ENCODE data around the gene RNF41. TPM values are rescaled to one million over a fixed set of nuclear protein-coding genes. Genes with fewer than 3 reads are reported as not detected.
A peak's percentile ranks its signal among the peaks of the same experiment; 100 is the strongest.
"Not testable (repeated sequence)": the region's sequence is repeated elsewhere in the genome, so short reads cannot be mapped to it uniquely, and the experiment has no call there.

RNF41 gene
- total and polyA plus RNA-seq, 5 donors from 2014 or later: 33.7 to 45.8 (median 45.0) TPM

GRCh38 chr12:56196818-56197550 is 24.7 kb downstream of the RNF41 start:
- not testable (repeated sequence) for H3K27ac ChIP-seq (ENCODE audit: insufficient read depth, low read length, poor library complexity, severe bottlenecking); H3K4me3 ChIP-seq (ENCODE audit: low read depth, low read length); H3K36me3 Mint-ChIP-seq; H3K36me3 ChIP-seq (ENCODE audit: control insufficient read depth, insufficient read depth, low read length); H3K9me3 Mint-ChIP-seq; H3K9me3 ChIP-seq (ENCODE audit: control insufficient read depth in 2 of 2, low read length in 2 of 2); H3K27me3 Mint-ChIP-seq; H3K27me3 ChIP-seq (ENCODE audit: control insufficient read depth, insufficient read depth, low read length); H3K4me3 Mint-ChIP-seq; H3K4me1 ChIP-seq (ENCODE audit: control insufficient read depth, insufficient read depth, low read length, poor library complexity, severe bottlenecking); DNase-seq; ATAC-seq (ENCODE audit: low read depth in 2 of 2); H3K27ac Mint-ChIP-seq
- peaks cover 9 to 16% (median 11%) of the 10 kb centered on the region in 4 donors for H3K4me1 Mint-ChIP-seq

DNA sequence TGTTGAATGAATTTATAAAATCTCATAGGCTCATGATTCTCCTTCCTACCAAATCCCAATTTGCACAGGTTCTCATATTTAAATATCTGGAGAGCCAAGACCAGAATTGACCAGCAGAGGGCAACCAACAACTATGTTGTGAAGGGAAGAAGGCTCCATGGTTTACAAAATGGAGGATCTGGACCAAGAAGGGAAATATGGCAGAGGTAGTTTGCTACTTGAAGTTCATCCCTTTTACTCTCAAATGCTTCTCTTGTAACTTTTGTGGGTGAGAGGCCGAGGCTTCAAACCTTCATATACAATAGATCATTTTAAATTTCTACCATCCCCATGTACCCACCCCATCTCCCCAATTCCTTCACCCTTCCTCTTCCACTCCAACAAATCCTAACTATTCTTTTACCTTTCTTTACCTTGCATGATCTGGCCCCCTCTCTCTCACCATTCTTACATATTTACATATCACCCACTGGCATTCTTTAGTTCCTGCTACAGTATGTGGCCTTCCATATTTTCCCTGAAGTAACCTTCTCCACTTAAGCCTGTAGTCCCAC is 28.6 kb downstream of the RNF41 start:
- peaks cover 15% of the 10 kb centered on the region for H3K27me3 Mint-ChIP-seq
- H3K27ac Mint-ChIP-seq: peak overlapping the region in 2 of 3 donors; percentile 26 to 81
- H3K36me3 Mint-ChIP-seq: peaks cover 4% of the 10 kb centered on the region
- H3K9me3 ChIP-seq (ENCODE audit: control insufficient read depth in 2 of 2, low read length in 2 of 2): no peaks in the 10 kb centered on the region
- no peak overlapping the region for H3K4me3 ChIP-seq (ENCODE audit: low read depth, low read length)
- H3K27ac ChIP-seq (ENCODE audit: insufficient read depth, low read length, poor library complexity, severe bottlenecking): no peak overlapping the region
- peaks cover 17 to 41% (median 21%) of the 10 kb centered on the region in 4 donors for H3K4me1 Mint-ChIP-seq
- H3K27me3 ChIP-seq (ENCODE audit: control insufficient read depth, insufficient read depth, low read length): no peaks in the 10 kb centered on the region
- peak overlapping the region in 3 of 4 donors; percentile 56 to 94 (median 70) for H3K4me3 Mint-ChIP-seq
- DNase-seq: peak; percentile 62 to 88 (median 76)
- no peak for ATAC-seq (ENCODE audit: low read depth in 2 of 2)
- no peaks in the 10 kb centered on the region for H3K36me3 ChIP-seq (ENCODE audit: control insufficient read depth, insufficient read depth, low read length)
- peaks cover 0 to 1% (median 0%) of the 10 kb centered on the region in 7 donors for H3K9me3 Mint-ChIP-seq
- H3K4me1 ChIP-seq (ENCODE audit: control insufficient read depth, insufficient read depth, low read length, poor library complexity, severe bottlenecking): peaks cover 21% of the 10 kb centered on the region

DNA sequence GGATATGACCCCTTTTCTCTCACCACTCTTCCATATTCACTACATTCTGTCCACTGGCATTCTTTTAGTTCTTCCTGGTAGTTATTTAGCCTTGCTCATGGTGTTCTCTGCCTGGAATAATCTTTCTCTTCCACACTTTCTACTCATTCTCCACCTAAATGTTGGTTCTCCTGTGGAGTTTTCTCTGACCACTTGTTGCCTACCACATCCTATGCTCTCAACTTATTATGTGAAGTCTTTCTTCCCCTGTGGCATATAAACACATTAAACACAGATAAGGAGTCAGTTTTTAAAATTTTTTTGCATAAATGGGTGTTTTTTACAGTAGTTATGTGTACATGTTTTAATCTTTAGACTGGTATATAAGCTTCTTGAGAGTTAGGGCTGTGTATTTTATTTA is 29.1 kb downstream of the RNF41 start:
- Mint-ChIP-seq H3K4me1 (peaks cover 22 to 46% (median 26%) of the 10 kb centered on the region in 4 donors), H3K36me3 (peaks cover 4% of the 10 kb centered on the region), H3K4me3 (peak overlapping the region in 3 of 4 donors; percentile 56 to 94 (median 70)), H3K9me3 (peaks cover 0 to 1% (median 0%) of the 10 kb centered on the region in 7 donors), H3K27ac (peak overlapping the region in 2 of 3 donors; percentile 26 to 81), H3K27me3 (peaks cover 16% of the 10 kb centered on the region)
- H3K36me3 ChIP-seq (ENCODE audit: control insufficient read depth, insufficient read depth, low read length): no peaks in the 10 kb centered on the region
- ATAC-seq (ENCODE audit: low read depth in 2 of 2) (no peak), DNase-seq (no peak)
- peaks cover 26% of the 10 kb centered on the region for H3K4me1 ChIP-seq (ENCODE audit: control insufficient read depth, insufficient read depth, low read length, poor library complexity, severe bottlenecking)
- no peak overlapping the region for H3K4me3 ChIP-seq (ENCODE audit: low read depth, low read length)
- no peaks in the 10 kb centered on the region for H3K27me3 ChIP-seq (ENCODE audit: control insufficient read depth, insufficient read depth, low read length)
- H3K27ac ChIP-seq (ENCODE audit: insufficient read depth, low read length, poor library complexity, severe bottlenecking): no peak overlapping the region
- H3K9me3 ChIP-seq (ENCODE audit: control insufficient read depth in 2 of 2, low read length in 2 of 2): no peaks in the 10 kb centered on the region

- Mint-ChIP-seq H3K4me1 (peaks cover 30 to 60% (median 37%) of the 10 kb centered on the region in 4 donors), H3K36me3 (peaks cover 6% of the 10 kb centered on the region), H3K27me3 (peaks cover 16% of the 10 kb centered on the region), H3K27ac (peak overlapping the region; percentile 97 to 99 (median 99)), H3K9me3 (peaks cover 0 to 1% (median 0%) of the 10 kb centered on the region in 7 donors), H3K4me3 (peak overlapping the region; percentile 95 to 99 (median 96))
- DNase-seq: no peak
- H3K27me3 ChIP-seq (ENCODE audit: control insufficient read depth, insufficient read depth, low read length): no peaks in the 10 kb centered on the region
- no peak for ATAC-seq (ENCODE audit: low read depth in 2 of 2)
- peaks cover 11% of the 10 kb centered on the region for H3K36me3 ChIP-seq (ENCODE audit: control insufficient read depth, insufficient read depth, low read length)
- peak overlapping the region; percentile 71 for H3K4me3 ChIP-seq (ENCODE audit: low read depth, low read length)
- H3K9me3 ChIP-seq (ENCODE audit: control insufficient read depth in 2 of 2, low read length in 2 of 2): no peaks in the 10 kb centered on the region
- peaks cover 32% of the 10 kb centered on the region for H3K4me1 ChIP-seq (ENCODE audit: control insufficient read depth, insufficient read depth, low read length, poor library complexity, severe bottlenecking)
- H3K27ac ChIP-seq (ENCODE audit: insufficient read depth, low read length, poor library complexity, severe bottlenecking): peak overlapping the region; percentile 86
Measured at GRCh38 chr12:56190695-56191155, 31.0 kb downstream of the RNF41 start.

DNA sequence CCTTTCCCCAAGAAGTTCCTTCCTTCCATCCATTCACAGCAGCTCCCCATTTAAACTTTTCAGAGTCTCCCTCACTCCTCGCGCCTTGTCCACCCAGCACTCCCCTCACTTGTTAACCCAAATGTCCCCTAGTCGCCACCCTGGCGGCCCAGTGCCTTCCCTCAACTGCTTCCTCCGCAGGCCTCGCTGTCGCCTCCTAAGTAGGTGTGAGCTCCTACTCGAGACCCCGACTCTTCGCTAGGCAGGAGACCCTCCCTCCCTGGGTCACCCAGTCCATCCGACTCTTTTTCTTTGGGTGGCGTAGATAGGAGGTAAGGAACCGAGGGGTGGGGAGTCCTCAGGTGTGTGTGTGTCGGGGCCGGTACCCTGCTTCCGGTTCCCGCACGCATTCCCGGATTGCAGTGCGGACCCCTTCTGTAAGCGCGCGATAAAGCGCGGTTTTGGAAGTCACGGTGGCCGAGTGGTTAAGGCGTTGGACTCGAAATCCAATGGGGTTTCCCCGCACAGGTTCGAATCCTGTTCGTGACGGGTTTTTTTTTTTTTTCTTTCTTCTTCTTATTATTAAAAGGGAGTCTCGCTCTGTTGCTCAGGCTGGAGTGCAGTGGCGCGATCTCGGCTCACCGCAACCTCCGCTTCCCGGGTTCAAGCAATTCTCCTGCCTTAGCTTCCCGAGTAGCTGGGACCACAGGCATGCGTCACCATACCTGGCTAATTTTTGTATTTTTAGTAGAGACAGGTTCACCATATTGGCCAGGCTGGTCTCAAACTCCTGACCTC is 31.6 kb downstream of the RNF41 start:
- Histone ChIP-seq H3K4me3 (ENCODE audit: low read depth, low read length) (peak overlapping the region; percentile 71), H3K27ac (ENCODE audit: insufficient read depth, low read length, poor library complexity, severe bottlenecking) (peak overlapping the region; percentile 86), H3K4me1 (ENCODE audit: control insufficient read depth, insufficient read depth, low read length, poor library complexity, severe bottlenecking) (peaks cover 32% of the 10 kb centered on the region), H3K9me3 (ENCODE audit: control insufficient read depth in 2 of 2, low read length in 2 of 2) (no peaks in the 10 kb centered on the region), H3K36me3 (ENCODE audit: control insufficient read depth, insufficient read depth, low read length) (peaks cover 15% of the 10 kb centered on the region), H3K27me3 (ENCODE audit: control insufficient read depth, insufficient read depth, low read length) (no peaks in the 10 kb centered on the region)
- H3K9me3 Mint-ChIP-seq: peaks cover 0 to 1% (median 0%) of the 10 kb centered on the region in 7 donors
- peaks cover 31 to 62% (median 39%) of the 10 kb centered on the region in 4 donors for H3K4me1 Mint-ChIP-seq
- DNase-seq (peak; percentile 56 to 78 (median 69)), ATAC-seq (ENCODE audit: low read depth in 2 of 2) (peak; percentile 9 to 20)
- peak overlapping the region; percentile 95 to 99 (median 96) for H3K4me3 Mint-ChIP-seq
- peak overlapping the region; percentile 97 to 99 (median 99) for H3K27ac Mint-ChIP-seq
- peaks cover 16% of the 10 kb centered on the region for H3K27me3 Mint-ChIP-seq
- peaks cover 7% of the 10 kb centered on the region for H3K36me3 Mint-ChIP-seq

DNA sequence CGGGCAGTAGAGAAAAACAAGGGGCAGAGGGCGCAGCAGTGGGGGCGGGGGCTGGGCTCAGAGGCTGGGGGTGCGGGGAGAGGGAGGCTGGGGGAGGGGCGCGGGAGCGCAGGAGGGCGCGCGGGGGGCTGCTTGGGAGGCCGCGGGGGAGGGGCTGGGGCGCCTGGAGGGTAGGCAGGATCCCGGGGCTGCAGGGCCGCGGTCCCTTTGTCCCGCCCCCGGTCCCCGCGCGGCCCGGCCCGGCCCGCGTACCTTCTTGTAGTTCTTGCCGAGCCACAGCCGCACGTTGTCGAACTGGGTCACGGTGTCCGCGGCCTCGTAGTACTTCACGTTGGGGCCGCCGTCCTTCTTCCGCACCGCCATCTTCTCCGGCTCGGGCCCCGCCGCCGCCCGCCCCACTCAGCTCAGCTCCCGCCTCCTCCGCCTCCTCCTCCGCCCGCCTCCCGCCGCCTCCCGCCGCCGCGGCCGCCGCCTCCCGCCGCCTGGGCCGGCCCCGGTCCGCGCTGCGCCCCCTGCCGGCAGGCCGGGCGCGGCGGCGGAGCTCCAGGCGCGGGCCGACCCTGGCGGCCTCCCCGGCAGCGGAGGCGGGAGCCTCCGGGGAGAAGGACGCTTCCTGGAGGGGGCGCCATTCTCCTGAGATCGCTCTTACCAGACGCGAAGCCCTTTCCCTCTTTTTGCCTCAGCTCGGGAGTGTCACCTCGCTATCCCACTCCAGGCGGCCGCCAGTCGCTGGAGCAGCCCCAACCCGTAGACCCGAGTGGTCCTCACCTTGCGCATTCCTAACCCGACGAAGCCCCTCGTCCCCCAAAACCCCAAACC is 32.4 kb downstream of the RNF41 start, which contains the start of gene SMARCC2:
TSS of gene SMARCC2 (minus strand) at position 385 of the 819 bp plus-strand sequence. CDS start at position 363, 22 bp downstream.
- H3K36me3 Mint-ChIP-seq: peaks cover 15% of the 10 kb centered on the region
- H3K27me3 ChIP-seq (ENCODE audit: control insufficient read depth, insufficient read depth, low read length): no peaks in the 10 kb centered on the region
- DNase-seq (peak; percentile 84), ATAC-seq (ENCODE audit: low read depth in 2 of 2) (peak; percentile 86 to 88)
- peak within 1 kb of the TSS; percentile 97 to 99 (median 99) for H3K27ac Mint-ChIP-seq
- H3K4me3 Mint-ChIP-seq: peak within 1 kb of the TSS; percentile 95 to 99 (median 96)
- H3K9me3 Mint-ChIP-seq: peaks cover 0 to 1% (median 0%) of the 10 kb centered on the region in 7 donors
- peak within 1 kb of the TSS; percentile 86 for H3K27ac ChIP-seq (ENCODE audit: insufficient read depth, low read length, poor library complexity, severe bottlenecking)
- peak within 1 kb of the TSS; percentile 84 for H3K4me3 ChIP-seq (ENCODE audit: low read depth, low read length)
- H3K27me3 Mint-ChIP-seq: peaks cover 16% of the 10 kb centered on the region
- H3K4me1 Mint-ChIP-seq: peaks cover 28 to 63% (median 42%) of the 10 kb centered on the region in 4 donors
- peaks cover 32% of the 10 kb centered on the region for H3K4me1 ChIP-seq (ENCODE audit: control insufficient read depth, insufficient read depth, low read length, poor library complexity, severe bottlenecking)
- no peaks in the 10 kb centered on the region for H3K9me3 ChIP-seq (ENCODE audit: control insufficient read depth in 2 of 2, low read length in 2 of 2)
- H3K36me3 ChIP-seq (ENCODE audit: control insufficient read depth, insufficient read depth, low read length): peaks cover 23% of the 10 kb centered on the region

- peaks cover 0 to 1% (median 0%) of the 10 kb centered on the region in 7 donors for H3K9me3 Mint-ChIP-seq
- H3K27me3 Mint-ChIP-seq: peaks cover 16% of the 10 kb centered on the region
- peak overlapping the region; percentile 92 to 96 (median 95) for H3K4me3 Mint-ChIP-seq
- Histone ChIP-seq H3K9me3 (ENCODE audit: control insufficient read depth in 2 of 2, low read length in 2 of 2) (no peaks in the 10 kb centered on the region), H3K4me3 (ENCODE audit: low read depth, low read length) (peak overlapping the region; percentile 84), H3K27me3 (ENCODE audit: control insufficient read depth, insufficient read depth, low read length) (no peaks in the 10 kb centered on the region), H3K36me3 (ENCODE audit: control insufficient read depth, insufficient read depth, low read length) (peaks cover 28% of the 10 kb centered on the region), H3K4me1 (ENCODE audit: control insufficient read depth, insufficient read depth, low read length, poor library complexity, severe bottlenecking) (peaks cover 32% of the 10 kb centered on the region), H3K27ac (ENCODE audit: insufficient read depth, low read length, poor library complexity, severe bottlenecking) (peak overlapping the region; percentile 86)
- H3K4me1 Mint-ChIP-seq: peaks cover 28 to 64% (median 42%) of the 10 kb centered on the region in 4 donors
- H3K36me3 Mint-ChIP-seq: peaks cover 21% of the 10 kb centered on the region
- H3K27ac Mint-ChIP-seq: peak overlapping the region; percentile 90 to 96 (median 94)
- ATAC-seq (ENCODE audit: low read depth in 2 of 2) (peak in 1 of 2 donors; percentile 4), DNase-seq (peak in 1 of 3 donors; percentile 21)
Measured at GRCh38 chr12:56188778-56189098, 33.0 kb downstream of the RNF41 start.
